ENCODE data around the gene GLE1. TPM values are rescaled to one million over a fixed set of nuclear protein-coding genes. Genes with fewer than 3 reads are reported as not detected.
"Not testable (repeated sequence)": the region's sequence is repeated elsewhere in the genome, so short reads cannot be mapped to it uniquely, and the experiment has no call there.

Gene GLE1
- total RNA-seq, 1 donor: 42.6 TPM

GRCh38 chr9:128503870-128504269 is 649 bp upstream of the GLE1 start:
- peak overlapping the region; percentile 99 for H3K4me3 ChIP-seq (ENCODE audit: low read depth, low read length)
- TF ChIP-seq CTCF (IDR thresholded peaks at IDR 0.05; ENCODE audit: insufficient read depth, low read length): no peak
- DNase-seq (ENCODE audit: low read depth): no peak

- DNase-seq (ENCODE audit: low read depth): peak; percentile 56
- TF ChIP-seq CTCF (IDR thresholded peaks at IDR 0.05; ENCODE audit: insufficient read depth, low read length): no peak
- peak overlapping the region; percentile 99 for H3K4me3 ChIP-seq (ENCODE audit: low read depth, low read length)
Observed at GRCh38 chr9:128505414-128505765, 871 bp downstream of the GLE1 start.

GRCh38 chr9:128505906-128506305 is 1.4 kb downstream of the GLE1 start:
- DNase-seq (ENCODE audit: low read depth); H3K4me3 ChIP-seq (ENCODE audit: low read depth, low read length): not testable (repeated sequence)

- H3K4me3 ChIP-seq (ENCODE audit: low read depth, low read length): no peak overlapping the region
- TF ChIP-seq CTCF (IDR thresholded peaks at IDR 0.05; ENCODE audit: insufficient read depth, low read length): no peak
- no peak for DNase-seq (ENCODE audit: low read depth)
Observed at GRCh38 chr9:128512820-128513219, 8.3 kb downstream of the GLE1 start.

GRCh38 chr9:128521956-128522355 is 17.4 kb downstream of the GLE1 start:
- TF ChIP-seq CTCF (IDR thresholded peaks at IDR 0.05; ENCODE audit: insufficient read depth, low read length): no peak
- H3K4me3 ChIP-seq (ENCODE audit: low read depth, low read length): no peak overlapping the region
- DNase-seq (ENCODE audit: low read depth): no peak

GRCh38 chr9:128523199-128523925 is 18.8 kb downstream of the GLE1 start:
- DNase-seq (ENCODE audit: low read depth): peak; percentile 38
- no peak for TF ChIP-seq CTCF (IDR thresholded peaks at IDR 0.05; ENCODE audit: insufficient read depth, low read length)

GRCh38 chr9:128526720-128527119 is 22.2 kb downstream of the GLE1 start:
- TF ChIP-seq CTCF (IDR thresholded peaks at IDR 0.05; ENCODE audit: insufficient read depth, low read length): no peak
- no peak overlapping the region for H3K4me3 ChIP-seq (ENCODE audit: low read depth, low read length)
- DNase-seq (ENCODE audit: low read depth): no peak

More at GRCh38 chr9:128523199-128523925, 18.8 kb downstream of the GLE1 start:
- H3K4me3 ChIP-seq (ENCODE audit: low read depth, low read length): no peak overlapping the region
